ENCODE measurements around the gene AOC2. TPM values are rescaled to one million over a fixed set of nuclear protein-coding genes. Genes with fewer than 3 reads are reported as not detected.

The AOC2 gene
- polyA plus RNA-seq, 1 of the 3 experiments (the other 2 are of a cell fraction): 0.33 TPM

Small RNAs within 50 kb of the gene (small RNA-seq; reads per million reads assigned to genes)
- gene MIR6781 (0 reads per million in 7 experiments), gene RNU6-287P (0 reads per million in 7 experiments)

Other genes starting within 250 kb of the AOC2 start
- gene RETREG3, start 235.2 kb upstream of the AOC2 start, polyA plus RNA-seq (2012; rRNA removed): 13.3 and 24.9 TPM in 2 replicates
- 72.4 and 145 TPM in 2 replicates for gene TUBG1, start 234.9 kb upstream of the AOC2 start, polyA plus RNA-seq (2012; rRNA removed)
- gene TUBG2, start 185.3 kb upstream of the AOC2 start, polyA plus RNA-seq (2012; rRNA removed): 27.6 and 33.9 TPM in 2 replicates
- 9.8 and 12.8 TPM in 2 replicates for gene PLEKHH3, start 167.6 kb upstream of the AOC2 start, polyA plus RNA-seq (2012; rRNA removed)
- gene CCR10, start 162.7 kb upstream of the AOC2 start, polyA plus RNA-seq (2012; rRNA removed): 2.2 and 3.1 TPM in 2 replicates
- 74.3 and 92.7 TPM in 2 replicates for gene CNTNAP1, start 162.0 kb upstream of the AOC2 start, polyA plus RNA-seq (2012; rRNA removed)
- 28.6 and 42.9 TPM in 2 replicates for gene EZH1, start 99.5 kb upstream of the AOC2 start, polyA plus RNA-seq (2012; rRNA removed)
- gene RAMP2, start 83.4 kb upstream of the AOC2 start, polyA plus RNA-seq (2012; rRNA removed): 2.5 and 3.0 TPM in 2 replicates
- gene VPS25, start 71.1 kb upstream of the AOC2 start, polyA plus RNA-seq (2012; rRNA removed): 127 and 158 TPM in 2 replicates
- 8.7 and 12.5 TPM in 2 replicates for gene WNK4, start 64.0 kb upstream of the AOC2 start, polyA plus RNA-seq (2012; rRNA removed)
- 90.5 and 103 TPM in 2 replicates for gene COA3, start 45.9 kb upstream of the AOC2 start, polyA plus RNA-seq (2012; rRNA removed)
- 0.26 TPM in 1 of 2 replicates, not detected in the other for gene CNTD1, start 45.7 kb upstream of the AOC2 start, polyA plus RNA-seq (2012; rRNA removed)
- 78.0 and 97.4 TPM in 2 replicates for gene BECN1, start 20.3 kb upstream of the AOC2 start, polyA plus RNA-seq (2012; rRNA removed)
- gene PSME3, start 11.2 kb upstream of the AOC2 start, polyA plus RNA-seq (2012; rRNA removed): 139 and 152 TPM in 2 replicates
- gene AOC3, start 6.6 kb downstream of the AOC2 start, polyA plus RNA-seq (2012; rRNA removed): 0.03 and 0.08 TPM in 2 replicates
- not detected in 2 replicates for gene G6PC1, start 56.2 kb downstream of the AOC2 start, polyA plus RNA-seq (2012; rRNA removed)
- gene AARSD1, start 119.9 kb downstream of the AOC2 start, polyA plus RNA-seq (2012; rRNA removed): 52.0 and 59.4 TPM in 2 replicates
- 1.4 and 1.7 TPM in 2 replicates for gene PTGES3L, start 135.5 kb downstream of the AOC2 start, polyA plus RNA-seq (2012; rRNA removed)
- gene RUNDC1, start 136.0 kb downstream of the AOC2 start, polyA plus RNA-seq (2012; rRNA removed): 9.0 and 9.5 TPM in 2 replicates
- gene RPL27, start 153.8 kb downstream of the AOC2 start, polyA plus RNA-seq (2012; rRNA removed): 4,890 and 6,383 TPM in 2 replicates
- 15.7 and 17.6 TPM in 2 replicates for gene IFI35, start 162.2 kb downstream of the AOC2 start, polyA plus RNA-seq (2012; rRNA removed)
- gene VAT1, start 177.8 kb downstream of the AOC2 start, polyA plus RNA-seq (2012; rRNA removed): 157 and 170 TPM in 2 replicates
- 8.9 and 10.5 TPM in 2 replicates for gene RND2, start 180.7 kb downstream of the AOC2 start, polyA plus RNA-seq (2012; rRNA removed)